Activated CD8-positive, alpha-beta memory T cell treated with anti-CD3 and anti-CD28 coated beads, Interleukin-2, amount 50 U/mL, for 1 hour (primary cell): ENCODE data around the gene NRROS.

Experiments
- DNase-seq: peaks from one replicate; pipeline ENCODE4 v3.0.0-alpha.2; 2020; ENCODE audit errors: extremely low read depth

NRROS gene

DNA sequence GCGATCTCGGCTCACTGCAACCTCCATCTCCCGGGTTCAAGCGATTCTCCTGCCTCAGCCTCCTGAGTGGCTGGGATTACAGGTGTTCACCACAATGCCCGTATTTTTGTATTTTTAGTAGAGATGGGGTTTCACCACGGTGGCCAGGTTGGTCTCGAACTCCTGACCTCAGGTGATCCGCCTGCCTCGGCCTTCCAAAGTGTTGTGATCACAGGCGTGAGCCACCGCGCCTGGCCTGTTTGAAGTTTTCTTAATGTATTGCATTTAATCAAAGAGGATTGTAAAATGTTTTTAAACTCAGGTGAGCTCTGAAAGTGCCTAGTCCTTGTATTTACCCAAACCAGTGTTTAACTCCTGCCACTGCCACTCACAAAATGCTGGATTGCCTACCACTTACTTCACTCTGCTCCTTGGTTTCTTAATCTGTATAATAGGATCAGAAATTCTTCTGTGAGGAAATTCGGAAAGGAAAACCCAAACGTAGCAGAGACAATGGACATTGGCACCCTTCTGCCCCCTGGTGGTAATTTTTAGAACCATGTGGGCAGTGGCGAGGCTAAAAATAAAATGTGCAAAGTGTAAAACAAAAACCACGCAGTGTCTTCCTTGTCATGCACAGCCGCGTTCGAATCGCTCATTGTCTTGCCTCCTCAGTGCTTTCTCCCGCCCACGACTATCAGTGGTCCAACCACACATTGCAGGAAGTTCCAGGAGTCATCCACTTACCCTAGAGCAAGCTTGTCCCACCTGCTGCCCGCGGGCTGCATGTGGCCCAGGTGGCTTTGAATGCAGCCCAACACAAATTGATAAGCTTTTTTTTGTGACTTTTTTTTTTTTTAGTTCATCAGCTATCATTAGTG is 45.3 kb downstream of the NRROS start:
- peak; percentile 30 for DNase-seq

DNA sequence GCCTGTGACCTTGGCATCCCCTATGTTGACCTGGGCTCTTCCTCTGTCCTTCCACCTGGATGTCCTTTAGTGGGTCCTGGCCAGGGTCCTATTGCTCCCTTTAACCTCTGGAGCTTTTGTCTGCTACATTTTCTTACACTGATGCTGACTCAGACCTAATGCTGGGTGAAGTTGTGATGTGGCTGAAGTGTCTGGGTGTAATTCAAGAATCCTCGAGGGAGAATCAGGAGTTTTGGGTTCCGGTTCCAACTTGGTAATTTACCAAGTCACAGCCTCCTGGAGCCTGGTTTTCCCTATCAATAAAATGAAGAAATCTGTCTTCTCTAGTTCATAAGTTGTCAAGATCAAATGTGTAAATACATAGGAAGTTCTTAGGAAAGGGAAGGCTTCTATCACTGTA is 46.9 kb downstream of the NRROS start:
- no peak for DNase-seq

- DNase-seq: no peak
Observed at GRCh38 chr3:196688349-196688748, 48.9 kb downstream of the NRROS start.

- no peak for DNase-seq
Observed at GRCh38 chr3:196689941-196690660, 50.6 kb downstream of the NRROS start.

DNA sequence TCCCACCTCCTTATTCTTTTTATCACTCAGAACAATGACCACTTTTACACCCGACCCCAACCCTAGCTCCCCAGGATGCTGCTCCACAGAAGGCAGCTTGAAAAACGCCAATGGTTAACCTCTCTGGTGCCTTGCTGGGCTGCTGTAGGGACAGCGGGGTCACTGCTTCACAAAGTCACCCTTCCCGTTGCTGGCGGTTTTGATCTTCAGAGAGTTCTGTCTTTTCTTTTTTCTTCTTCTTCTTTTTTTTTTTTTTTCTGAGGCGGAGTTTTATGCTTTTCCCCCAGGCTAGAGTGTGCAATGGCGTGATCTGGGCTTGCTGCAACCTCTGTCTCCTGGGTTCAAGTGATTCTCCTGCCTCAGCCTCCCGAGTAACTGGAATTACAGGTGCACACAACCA is 51.9 kb downstream of the NRROS start:
- no peak for DNase-seq

DNA sequence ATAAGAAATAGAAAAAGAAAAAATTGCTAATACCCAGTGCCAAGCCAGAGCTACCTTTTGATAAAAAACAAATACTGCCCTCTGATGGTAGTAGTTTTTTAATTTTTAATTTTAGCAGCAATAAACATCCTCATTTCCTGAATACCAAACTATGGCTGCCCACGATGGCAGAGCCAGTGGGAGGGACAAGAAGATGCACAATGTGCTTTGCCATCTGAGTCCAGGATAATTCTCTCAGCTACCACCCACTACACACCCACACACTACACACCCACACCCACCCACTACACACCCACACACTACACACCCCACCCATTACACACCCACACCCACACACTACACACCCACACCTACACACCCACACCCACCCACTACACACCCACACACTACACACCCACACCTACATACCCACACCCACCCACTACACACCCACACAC is 54.7 kb downstream of the NRROS start:
- DNase-seq: no peak

GRCh38 chr3:196694941-196695848 is 55.7 kb downstream of the NRROS start:
- DNase-seq: no peak

DNA sequence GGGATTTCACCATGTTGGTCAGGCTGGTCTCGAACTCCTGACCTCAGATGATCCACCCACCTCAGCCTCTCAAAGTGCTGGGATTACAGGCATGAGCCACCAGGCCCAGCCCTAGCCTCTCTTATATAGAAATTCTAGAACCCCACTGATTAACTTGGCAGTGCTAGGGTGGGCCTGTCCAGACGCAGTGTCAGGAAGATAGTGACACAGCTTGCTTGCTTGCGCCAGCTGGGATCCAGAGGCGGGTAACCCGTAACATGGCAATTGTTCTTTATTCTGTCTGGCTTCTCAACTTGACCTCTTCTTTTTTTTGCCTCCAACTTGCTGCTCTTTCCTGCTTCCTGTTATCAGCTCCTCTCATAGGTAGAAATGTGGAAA is 56.3 kb downstream of the NRROS start:
- DNase-seq: no peak

GRCh38 chr3:196697270-196697669 is 57.8 kb downstream of the NRROS start:
- no peak for DNase-seq

DNA sequence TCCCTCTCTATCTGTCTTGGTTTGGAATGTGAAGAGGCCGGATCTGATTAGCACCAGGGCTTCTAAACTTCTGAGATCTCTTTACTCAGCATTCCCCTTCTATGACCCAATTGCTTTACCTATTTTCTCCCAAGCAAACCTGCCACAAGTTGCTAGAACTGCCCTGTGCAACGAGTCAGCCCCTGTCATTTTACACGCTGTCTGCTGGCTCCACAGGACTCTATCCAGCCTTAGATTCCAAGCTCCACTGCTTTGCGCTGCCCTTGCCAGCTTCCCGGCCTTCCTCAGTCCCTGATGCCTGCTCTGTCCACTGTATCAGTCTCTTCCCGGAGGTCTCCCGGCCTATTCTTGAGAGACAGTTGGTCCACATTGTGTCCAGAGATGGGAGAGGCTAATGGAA is 60.3 kb downstream of the NRROS start:
- no peak for DNase-seq

- DNase-seq: no peak
Observed at GRCh38 chr3:196700801-196701200, 61.3 kb downstream of the NRROS start.

GRCh38 chr3:196706327-196706726 is 66.8 kb downstream of the NRROS start:
- no peak for DNase-seq

- no peak for DNase-seq
Observed at GRCh38 chr3:196706731-196707130, 67.2 kb downstream of the NRROS start.

- DNase-seq: no peak
Observed at GRCh38 chr3:196707566-196707965, 68.1 kb downstream of the NRROS start.

- DNase-seq: no peak
Observed at GRCh38 chr3:196708467-196708866, 69.0 kb downstream of the NRROS start.
